ENCODE results near the gene PLXNA2. TPM values are rescaled to one million over a fixed set of nuclear protein-coding genes. Genes with fewer than 3 reads are reported as not detected.

PLXNA2 gene
- total and polyA plus RNA-seq, 2 of the 13 experiments (the other 11 are each of a cell fraction or from before 2014, with no cell fraction given), result 1.1 to 2.1 TPM

DNA sequence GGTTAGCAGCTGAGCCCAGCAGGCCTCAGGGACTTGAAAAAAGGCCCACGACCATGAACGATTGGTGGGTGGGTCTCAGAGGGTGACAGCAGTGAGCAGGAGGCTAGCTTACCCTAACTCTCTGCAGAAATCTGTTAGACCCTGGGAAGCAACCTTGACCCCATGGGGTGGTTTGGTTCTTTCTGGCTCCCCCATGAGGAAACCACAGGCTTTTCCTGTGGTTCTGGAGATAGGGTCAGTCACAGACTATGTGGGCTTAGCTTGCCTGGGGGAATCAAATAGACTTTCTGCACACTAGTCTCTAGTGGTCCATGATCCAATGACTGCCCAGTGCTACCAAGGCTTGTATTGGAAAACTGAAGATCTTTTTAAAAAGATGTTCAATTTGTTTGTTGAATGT lies 118.1 kb downstream of the PLXNA2 start:
- Histone ChIP-seq H3K36me3 (replicated peaks in 1 of 2; ENCODE audit: control insufficient read depth in 1 of 2, insufficient read depth in 2 of 2, low read length in 2 of 2) (no peaks in the 10 kb centered on the region), H3K27ac (ENCODE audit: extremely low read length, insufficient read depth, low read length) (no peak overlapping the region), H3K9ac (ENCODE audit: insufficient read depth, low read depth, low read length) (no peak overlapping the region), H3K9me3 (ENCODE audit: low read length) (no peaks in the 10 kb centered on the region), H3K4me3 (replicated peaks in 1 of 3; ENCODE audit: insufficient read depth in 1 of 3, low read depth in 2 of 3, low read length in 3 of 3) (no peak overlapping the region), H3K27me3 (ENCODE audit: control insufficient read depth in 1 of 2, insufficient read depth in 2 of 2, low read length in 2 of 2) (no peaks in the 10 kb centered on the region), H3K79me2 (ENCODE audit: insufficient read depth, low read length) (no peaks in the 10 kb centered on the region), H4K20me1 (ENCODE audit: insufficient read depth, low read length) (no peaks in the 10 kb centered on the region), H3K4me2 (ENCODE audit: low read depth, low read length) (no peak overlapping the region), H3K4me1 (ENCODE audit: insufficient read depth, low read length) (peaks cover 34% of the 10 kb centered on the region), H2AFZ (ENCODE audit: low read length) (no peak overlapping the region)
- TF ChIP-seq HOXA3 (CRISPR knock-in tag; IDR thresholded peaks at IDR 0.05), result no peak
- TF ChIP-seq SPEN (CRISPR knock-in tag; IDR thresholded peaks at IDR 0.05; ENCODE audit: low read depth), result no peak
- TF ChIP-seq HNF1B (CRISPR knock-in tag; IDR thresholded peaks at IDR 0.05), result no peak
- TF ChIP-seq, protein P1, sequence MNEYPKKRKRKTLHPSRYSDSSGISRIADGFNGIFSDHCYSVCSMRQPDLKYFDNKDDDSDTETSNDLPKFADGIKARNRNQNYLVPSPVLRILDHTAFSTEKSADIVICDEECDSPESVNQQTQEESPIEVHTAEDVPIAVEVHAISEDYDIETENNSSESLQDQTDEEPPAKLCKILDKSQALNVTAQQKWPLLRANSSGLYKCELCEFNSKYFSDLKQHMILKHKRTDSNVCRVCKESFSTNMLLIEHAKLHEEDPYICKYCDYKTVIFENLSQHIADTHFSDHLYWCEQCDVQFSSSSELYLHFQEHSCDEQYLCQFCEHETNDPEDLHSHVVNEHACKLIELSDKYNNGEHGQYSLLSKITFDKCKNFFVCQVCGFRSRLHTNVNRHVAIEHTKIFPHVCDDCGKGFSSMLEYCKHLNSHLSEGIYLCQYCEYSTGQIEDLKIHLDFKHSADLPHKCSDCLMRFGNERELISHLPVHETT (CRISPR knock-in tag; conservative IDR thresholded peaks at IDR 0.05), result no peak
- no peak for TF ChIP-seq ZNF207 (IDR thresholded peaks at IDR 0.05; ENCODE audit: borderline replicate concordance)
- TF ChIP-seq DR1 (CRISPR knock-in tag; IDR thresholded peaks at IDR 0.05), result no peak
- ChIA-PET POLR2A (no interaction called here), CTCF (ENCODE audit: low intra/inter-chr PET ratio, low total read pairs) (no interaction called here)
- ATAC-seq (no peak), DNase-seq (ENCODE audit: low spot score) (no peak), FAIRE-seq (no peak)
- WGBS (ENCODE audit: low lambda C conversion rate), result 69% methylated on average over 2 of the region's 2 CpGs
- no TSS peak for BruUV-seq (replicated peaks)
- intact Hi-C loops (cut with micrococcal nuclease; ENCODE audit: unreplicated experiment) (no loop called here), in situ Hi-C loops (cut with HindIII; ENCODE audit: extremely low pct_ligation_motif_present, low pct_unique_long_range_greater_than_20kb) (no loop called here)

Measured in HepG2 (cell line).